Activated CD4-positive, alpha-beta T cell treated with anti-CD3 and anti-CD28 coated beads, Interleukin-2, amount 50 U/mL, for 16 hours (primary cell): ENCODE measurements around the gene GCSAM.

Experiments used
- DNase-seq: peaks from one replicate; pipeline ENCODE4 v3.0.0-alpha.2; 2020

GCSAM gene

DNA sequence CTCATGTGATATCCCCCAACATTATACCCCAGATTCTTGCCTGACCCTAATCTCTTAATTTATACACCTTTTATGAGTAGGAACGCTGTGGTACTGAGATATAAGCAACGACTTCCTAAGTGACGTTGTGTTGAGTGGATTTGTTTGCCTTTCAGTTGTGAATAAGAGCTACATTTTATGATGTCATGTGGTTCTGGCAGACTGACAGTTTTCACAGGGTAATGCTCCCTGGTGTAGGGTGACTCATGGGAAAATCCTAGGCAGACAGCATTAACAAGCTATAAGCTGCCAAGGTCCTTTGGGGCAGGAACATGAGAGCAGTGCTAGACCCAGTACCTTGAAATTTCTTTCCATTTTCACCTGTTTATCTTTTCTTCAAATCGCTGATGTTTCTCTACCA is 35.7 kb downstream of the GCSAM start:
- DNase-seq = peak; percentile 39

GRCh38 chr3:112096176-112096575 is 36.9 kb downstream of the GCSAM start:
- DNase-seq = no peak

DNA sequence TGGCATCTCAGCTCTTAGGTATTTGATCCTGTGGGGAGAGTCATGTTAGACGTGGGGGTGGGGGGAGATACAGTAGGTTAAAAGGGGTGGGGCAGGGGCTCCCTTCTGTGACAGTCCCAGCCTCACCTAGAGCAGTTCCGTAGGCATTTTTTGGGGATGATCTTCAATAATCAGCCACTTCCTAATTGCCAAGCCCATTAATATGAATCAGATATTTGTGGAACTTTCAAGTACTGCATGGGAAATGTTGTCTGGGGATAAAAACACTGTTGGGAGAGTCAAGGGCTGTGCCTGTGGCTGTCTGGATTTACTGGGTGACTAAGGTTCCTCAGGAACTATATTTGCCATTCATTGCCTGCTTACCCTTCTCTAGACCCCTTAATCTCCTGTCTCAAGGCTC is 37.3 kb downstream of the GCSAM start:
- no peak for DNase-seq

GRCh38 chr3:112093180-112093522 is 39.9 kb downstream of the GCSAM start:
- DNase-seq = no peak

DNA sequence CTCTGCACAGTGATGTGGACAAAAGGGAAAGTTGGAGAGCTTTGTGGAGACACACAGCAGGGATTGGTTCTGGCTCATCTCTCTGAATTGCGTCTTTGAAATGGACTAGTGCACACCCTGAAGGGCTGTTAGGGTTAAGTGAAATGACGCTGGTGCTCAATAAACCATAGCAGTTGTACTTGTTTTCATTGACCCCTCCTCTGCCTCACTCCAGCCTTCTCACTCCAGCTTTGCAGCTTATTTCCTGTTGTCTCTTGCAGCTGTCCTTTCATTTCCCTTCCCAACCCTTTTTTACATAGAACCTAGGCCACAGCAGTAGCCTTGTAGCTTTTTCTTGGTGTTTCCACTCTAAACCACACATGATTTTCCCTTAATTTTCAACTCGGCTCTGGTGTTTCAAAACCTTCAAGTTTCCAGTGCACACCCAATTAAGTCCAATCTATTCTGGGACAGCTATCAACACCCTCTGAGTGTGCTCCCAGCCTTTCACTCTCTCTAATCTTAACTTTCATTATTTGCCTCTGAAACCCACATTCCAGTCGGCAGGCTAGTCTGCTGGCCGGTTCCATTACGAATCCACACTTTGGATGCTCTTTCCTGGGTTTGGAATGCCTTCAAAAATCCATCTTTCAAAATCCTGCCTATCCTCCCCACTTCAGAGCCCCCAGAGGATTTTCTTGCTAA is 40.4 kb downstream of the GCSAM start:
- no peak for DNase-seq

DNA sequence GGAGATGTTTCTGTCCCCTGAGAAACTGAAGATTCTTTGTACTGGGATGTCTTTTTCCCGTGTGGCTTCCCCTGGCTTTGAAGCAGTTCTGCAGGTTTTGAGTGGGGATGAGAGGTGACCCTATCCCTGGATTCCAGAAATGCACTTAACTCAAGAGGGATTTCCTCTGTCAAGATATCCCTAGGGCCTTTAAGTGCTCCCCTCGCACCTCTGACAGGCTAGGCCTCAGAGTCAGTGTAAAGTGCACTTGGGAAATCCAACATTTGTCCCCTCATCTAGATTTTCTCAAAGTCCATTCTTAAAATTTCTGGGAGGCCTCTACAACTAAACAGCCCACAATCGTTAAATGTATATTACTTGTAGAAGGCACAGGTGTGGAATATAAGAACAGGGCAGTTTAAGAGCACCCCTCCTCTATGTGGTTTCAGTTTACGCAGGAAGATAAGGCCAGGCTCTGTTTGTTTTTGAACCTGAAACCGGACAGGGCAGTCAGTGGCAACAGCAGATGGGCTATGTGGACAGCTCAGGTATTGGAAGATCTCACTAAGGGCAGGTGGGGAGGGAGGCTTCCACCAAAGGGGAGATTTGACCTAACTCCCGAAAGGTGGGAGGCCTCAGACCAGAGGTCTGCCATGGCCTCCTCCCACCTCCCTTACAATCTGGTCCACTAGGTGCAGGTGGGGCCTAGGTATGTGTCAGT is 42.0 kb downstream of the GCSAM start:
- DNase-seq = no peak

DNA sequence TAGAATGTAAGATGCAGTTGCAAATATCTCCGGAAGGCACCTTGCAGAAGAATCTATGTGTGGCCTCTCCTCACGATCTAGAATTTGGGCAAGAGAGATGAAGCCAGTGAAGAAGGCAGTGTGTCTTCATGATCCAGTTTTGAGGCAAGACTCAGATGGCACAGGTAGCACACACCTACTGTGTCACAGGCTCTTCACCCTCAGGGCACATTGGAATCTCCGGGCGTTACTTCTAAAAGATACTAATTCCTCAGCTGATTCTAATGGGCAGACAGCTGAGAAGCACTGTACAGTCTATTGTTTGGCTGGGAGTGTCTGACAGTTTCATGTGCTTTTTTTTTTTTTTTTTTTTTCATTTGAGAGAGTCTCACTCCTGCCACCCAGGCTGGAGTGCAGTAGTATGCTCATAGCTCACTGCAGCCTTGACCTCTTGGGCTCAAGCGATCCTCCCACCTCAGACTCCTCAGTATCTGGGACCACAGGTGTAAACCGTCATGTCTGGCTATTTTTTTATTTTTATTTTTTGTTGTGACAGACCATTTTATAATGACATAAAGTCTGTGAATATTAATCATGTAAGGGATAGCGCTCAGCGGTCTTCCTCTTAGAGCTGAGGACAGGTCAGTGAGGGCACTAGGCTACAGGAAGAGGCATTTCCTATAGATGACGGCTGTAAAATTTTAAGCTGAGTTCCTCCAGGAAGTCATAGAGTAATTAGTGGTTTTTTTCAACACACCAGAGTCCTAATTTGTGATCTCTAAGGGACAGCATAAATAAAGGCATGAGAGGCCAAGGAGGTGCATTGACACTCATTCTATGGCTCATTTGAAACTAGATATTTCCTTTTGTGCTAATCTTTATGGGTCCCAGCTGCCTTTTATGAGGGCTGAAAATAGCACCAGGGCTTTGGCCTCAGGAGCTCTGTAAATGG is 42.8 kb downstream of the GCSAM start:
- no peak for DNase-seq

DNA sequence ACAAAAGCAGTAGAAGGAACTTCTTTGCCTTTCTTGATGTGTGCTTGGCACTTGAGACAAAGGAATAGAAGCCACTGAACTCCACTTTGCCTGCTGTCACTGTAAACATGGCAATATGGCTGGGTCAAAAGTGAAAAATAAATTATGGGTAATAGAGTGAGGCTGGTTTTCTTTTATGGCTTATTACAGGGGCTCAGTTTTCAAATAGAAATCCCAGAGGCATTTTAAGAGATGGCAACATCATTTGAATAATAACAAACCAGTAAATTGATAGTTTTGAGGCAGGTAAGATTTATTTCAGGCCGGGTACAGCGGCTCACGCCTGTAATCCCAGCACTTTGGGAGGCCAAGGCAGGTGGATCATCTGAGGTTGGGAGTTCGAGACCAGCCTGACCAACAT is 44.1 kb downstream of the GCSAM start:
- no peak for DNase-seq

DNA sequence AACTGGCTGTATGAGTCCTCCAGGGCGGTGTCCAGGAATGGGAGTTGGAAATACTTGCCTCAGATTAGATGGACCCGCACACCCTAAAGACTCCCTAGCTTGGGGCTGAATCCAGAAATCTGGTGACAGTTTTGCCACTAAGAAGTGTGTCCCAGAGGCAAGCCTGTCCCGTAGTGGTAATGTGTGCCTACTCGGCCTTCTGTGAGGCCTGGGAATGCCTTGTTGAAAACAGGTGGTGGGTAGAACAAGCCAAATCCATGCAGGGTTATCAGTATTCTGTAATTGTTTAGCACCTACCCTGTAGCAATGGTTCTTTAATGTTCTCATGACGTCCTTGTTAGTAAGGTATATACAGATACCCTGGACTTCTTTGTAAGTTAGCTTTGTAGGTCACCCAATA is 45.3 kb downstream of the GCSAM start:
- no peak for DNase-seq

GRCh38 chr3:112086875-112087524 is 46.0 kb downstream of the GCSAM start:
- DNase-seq = no peak

DNA sequence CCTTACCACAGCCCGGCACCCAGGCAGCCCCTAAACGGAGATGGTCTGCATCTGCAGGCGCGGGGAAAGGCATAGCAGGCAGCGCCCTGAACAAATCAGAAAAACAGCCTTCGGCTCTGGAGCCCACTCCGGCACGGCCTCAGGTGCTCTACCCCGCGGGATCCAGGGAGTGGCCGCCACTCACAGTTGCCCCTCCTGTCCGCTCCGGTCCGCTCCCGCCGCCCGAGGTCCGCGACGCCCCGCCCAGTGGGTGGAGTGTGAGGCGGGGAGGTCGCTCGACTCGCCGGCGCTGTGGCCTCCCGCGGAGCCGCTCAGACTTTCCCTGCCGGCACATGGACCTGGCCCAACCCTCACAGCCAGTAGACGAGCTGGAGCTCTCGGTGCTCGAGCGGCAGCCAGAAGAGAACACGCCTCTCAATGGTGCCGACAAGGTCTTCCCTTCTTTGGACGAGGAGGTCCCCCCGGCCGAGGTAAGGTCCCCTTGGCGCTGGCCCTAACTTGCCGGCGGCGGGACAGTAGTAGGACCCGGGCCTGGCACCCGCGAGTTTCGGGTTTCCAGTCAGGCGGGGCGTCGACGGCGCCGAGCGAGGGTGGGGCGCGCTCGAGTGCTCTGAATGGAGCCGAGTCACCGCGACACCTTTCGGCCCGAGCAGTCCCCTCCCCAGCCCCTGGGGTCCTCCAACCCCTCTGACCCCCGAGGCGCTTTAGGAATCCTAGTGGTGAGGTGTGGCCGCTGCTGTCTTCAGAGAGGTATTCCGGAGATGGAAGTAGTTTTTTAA is 46.8 kb downstream of the GCSAM start, which contains the start of gene C3orf52:
Gene C3orf52 (plus strand): TSS at position 314 of the 779 bp plus-strand sequence. CDS start 19 bp downstream, at position 333.
- peak; percentile 59 for DNase-seq

DNA sequence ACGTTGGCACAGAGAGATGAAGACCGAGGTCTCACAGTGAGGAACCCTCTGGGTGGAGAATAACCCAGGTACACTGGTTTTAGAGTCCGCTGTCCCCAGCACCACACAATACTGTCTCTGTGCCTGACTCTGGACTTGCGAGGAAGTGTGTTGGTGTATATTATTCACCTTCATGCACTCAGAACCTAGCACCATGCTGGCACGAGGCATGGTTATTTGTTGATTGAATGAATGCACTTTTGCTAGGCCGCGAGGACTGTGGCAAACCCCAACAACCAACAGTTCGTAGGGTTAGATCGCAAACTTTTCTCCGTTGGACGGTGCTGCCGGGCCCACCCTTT is 47.3 kb downstream of the GCSAM start:
- DNase-seq = no peak

DNA sequence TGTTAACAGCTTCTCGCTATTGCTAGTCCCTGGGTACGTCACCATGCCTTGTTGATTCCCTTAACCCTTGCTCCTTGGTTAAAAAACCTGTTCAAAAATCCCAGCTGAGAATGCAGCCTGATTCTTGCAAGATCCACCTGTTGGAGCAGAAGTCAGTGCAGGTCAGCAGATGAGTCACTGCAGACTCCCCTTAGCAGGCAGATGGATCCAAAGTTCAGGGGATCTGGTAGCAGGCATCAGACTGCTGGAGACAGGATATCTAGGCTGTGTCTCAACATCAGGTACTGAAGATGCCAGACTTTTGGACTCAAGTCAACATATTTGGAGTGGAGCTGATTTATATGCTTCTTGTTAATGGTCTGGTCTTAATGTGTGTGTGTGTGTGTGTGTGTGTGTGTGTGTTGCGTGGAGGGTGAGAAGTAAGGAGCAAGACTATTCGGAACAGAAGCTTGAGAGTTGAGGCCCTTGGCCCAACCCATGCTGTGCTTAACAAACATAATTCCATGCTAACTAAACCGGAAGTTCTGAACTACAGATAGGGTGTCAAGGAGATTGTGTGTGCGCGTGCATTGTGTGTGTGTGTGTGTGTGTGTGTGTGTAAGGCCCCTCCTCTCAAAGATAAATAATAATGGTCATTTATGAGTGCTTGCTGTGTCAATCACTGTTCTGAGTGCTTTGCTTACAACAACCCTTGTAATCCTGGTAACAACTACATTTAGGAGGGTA is 47.9 kb downstream of the GCSAM start:
- DNase-seq = no peak

- DNase-seq = no peak
Observed at GRCh38 chr3:112083239-112083638, 49.8 kb downstream of the GCSAM start.

GRCh38 chr3:112078125-112079083 is 54.6 kb downstream of the GCSAM start:
- no peak for DNase-seq

- peak; percentile 40 for DNase-seq
Observed at GRCh38 chr3:112074616-112075497, 58.2 kb downstream of the GCSAM start.

- no peak for DNase-seq
Observed at GRCh38 chr3:112074006-112074405, 59.0 kb downstream of the GCSAM start.

GRCh38 chr3:112072387-112073060 is 60.5 kb downstream of the GCSAM start:
- DNase-seq = peak; percentile 41
